H9 (cell line): ENCODE measurements around the gene ARID5A. TPM values are rescaled to one million over a fixed set of nuclear protein-coding genes. Genes with fewer than 3 reads are reported as not detected.

Source experiments
- DNase-seq: peaks from one replicate; pipeline ENCODE4 v3.0.0-alpha.2; 2017
- H2AFZ ChIP-seq: one replicate; pipeline ENCODE4 v1.6.1; 2013; ENCODE audit warnings: mild to moderate bottlenecking, low read length, control low read depth, moderate library complexity
- H2AK5ac ChIP-seq: 2 replicates; pipeline ENCODE4 v1.6.1; 2013; ENCODE audit warnings: low read length, control low read depth, mixed read lengths; ENCODE audit not compliant: insufficient read length
- H2BK120ac ChIP-seq: one replicate; pipeline ENCODE4 v1.6.1; 2013; ENCODE audit warnings: low read depth, mild to moderate bottlenecking, low read length, control low read depth, inconsistent platforms; ENCODE audit not compliant: poor library complexity, severe bottlenecking
- H2BK12ac ChIP-seq: 2 replicates; pipeline ENCODE4 v1.6.1; 2013; ENCODE audit warnings: low read length, control low read depth, mixed read lengths, low read depth; ENCODE audit not compliant: insufficient read length
- H2BK15ac ChIP-seq: 2 replicates; pipeline ENCODE4 v1.6.1; 2013; ENCODE audit warnings: low read depth, low read length, control low read depth
- H2BK20ac ChIP-seq: one replicate; pipeline ENCODE4 v1.6.1; 2013; ENCODE audit warnings: low read depth, mild to moderate bottlenecking, low read length, control low read depth, inconsistent platforms; ENCODE audit not compliant: poor library complexity, severe bottlenecking
- H2BK5ac ChIP-seq: 2 replicates; pipeline ENCODE4 v1.6.1; 2013; ENCODE audit warnings: low read length, control low read depth, mixed read lengths; ENCODE audit not compliant: insufficient read length
- H3K14ac ChIP-seq: 2 replicates; pipeline ENCODE4 v1.6.1; 2013; ENCODE audit warnings: low read length, control low read depth; ENCODE audit not compliant: insufficient read depth
- H3K18ac ChIP-seq: 2 replicates; pipeline ENCODE4 v1.6.1; 2013; ENCODE audit warnings: low read depth, mild to moderate bottlenecking, mixed read lengths, low read length, control low read depth; ENCODE audit not compliant: insufficient read length
- H3K23ac ChIP-seq: 2 replicates; pipeline ENCODE4 v1.6.1; 2013; ENCODE audit warnings: low read length, control low read depth, mixed read lengths, low read depth; ENCODE audit not compliant: insufficient read length
- H3K23me2 ChIP-seq: 2 replicates; pipeline ENCODE4 v1.6.1; 2013; ENCODE audit warnings: low read depth, mild to moderate bottlenecking, mixed read lengths, low read length, control low read depth; ENCODE audit not compliant: insufficient read length, poor library complexity, severe bottlenecking
- H3K27ac ChIP-seq: 2 replicates; pipeline ENCODE4 v1.5.1; 2013; ENCODE audit warnings: low read length, control low read depth, mixed read lengths, low read depth; ENCODE audit not compliant: insufficient read length
- H3K27me3 ChIP-seq: 2 replicates; pipeline ENCODE4 v1.6.1; 2013; ENCODE audit warnings: low read length, control low read depth, inconsistent platforms; ENCODE audit not compliant: insufficient read depth
- H3K4ac ChIP-seq: 2 replicates; pipeline ENCODE4 v1.6.1; 2013; ENCODE audit warnings: low read depth, mild to moderate bottlenecking, control low read depth, inconsistent platforms, low read length, moderate library complexity
- H3K4me1 ChIP-seq: 2 replicates; pipeline ENCODE4 v1.6.1; 2013; ENCODE audit warnings: low read length, control low read depth, inconsistent platforms; ENCODE audit not compliant: insufficient read depth
- H3K4me2 ChIP-seq: 2 replicates; pipeline ENCODE4 v1.6.1; 2013; ENCODE audit warnings: low read length, control low read depth, mixed read lengths; ENCODE audit not compliant: insufficient read length, insufficient read depth
- H3K56ac ChIP-seq: 2 replicates; pipeline ENCODE4 v1.6.1; 2013; ENCODE audit warnings: low read depth, mild to moderate bottlenecking, mixed read lengths, low read length, control low read depth; ENCODE audit not compliant: insufficient read length
- H3K79me1 ChIP-seq: 2 replicates; pipeline ENCODE4 v1.6.1; 2013; ENCODE audit warnings: low read depth, mild to moderate bottlenecking, moderate library complexity, low read length, control low read depth, inconsistent platforms; ENCODE audit not compliant: insufficient read depth, poor library complexity, severe bottlenecking
- H3K79me2 ChIP-seq: 2 replicates; pipeline ENCODE4 v1.6.1; 2013; ENCODE audit warnings: low read length, control low read depth, inconsistent platforms; ENCODE audit not compliant: insufficient read depth
- H3K9ac ChIP-seq: 2 replicates; pipeline ENCODE4 v1.6.1; 2013; ENCODE audit warnings: low read length, control low read depth, mixed read lengths; ENCODE audit not compliant: insufficient read length; ENCODE audit errors: extremely low read depth
- H3K9me3 ChIP-seq: one replicate; pipeline ENCODE4 v1.6.1; 2013; ENCODE audit warnings: low read depth, low read length, inconsistent platforms; ENCODE audit not compliant: control insufficient read depth
- H3T11ph ChIP-seq: one replicate; pipeline ENCODE4 v1.6.1; 2013; ENCODE audit warnings: mild to moderate bottlenecking, low read length, control low read depth, inconsistent platforms
- H4K20me1 ChIP-seq: one replicate; pipeline ENCODE4 v1.6.1; 2013; ENCODE audit not compliant: control insufficient read depth, insufficient read length, insufficient read depth
- H4K5ac ChIP-seq: 2 replicates; pipeline ENCODE4 v1.6.1; 2013; ENCODE audit warnings: low read depth, mild to moderate bottlenecking, mixed read lengths, low read length, control low read depth; ENCODE audit not compliant: insufficient read length
- H4K8ac ChIP-seq: replicated peaks from 2 replicates; pipeline ENCODE4 v1.6.1; 2013; ENCODE audit warnings: low read length, control low read depth, mixed read lengths, low read depth; ENCODE audit not compliant: insufficient read length
- H4K91ac ChIP-seq: 2 replicates; pipeline ENCODE4 v1.6.1; 2013; ENCODE audit warnings: low read depth, mild to moderate bottlenecking, moderate library complexity, mixed read lengths, low read length, control low read depth; ENCODE audit not compliant: insufficient read length
- H3K27ac Mint-ChIP-seq, 3 experiments: 2 replicates in 2 of 3; 3 replicates in 1 of 3; pipeline ENCODE4 v1.8.0; 2020 to 2021; ENCODE audit warnings: mixed read lengths in 3 of 3, mild to moderate bottlenecking in 1 of 3, moderate library complexity in 1 of 3
- H3K27me3 Mint-ChIP-seq: 2 replicates; pipeline ENCODE4 v1.8.0; 2021; ENCODE audit warnings: low read depth, mild to moderate bottlenecking, moderate library complexity, mixed read lengths
- H3K36me3 Mint-ChIP-seq, 3 experiments: 2 replicates in 2 of 3; 3 replicates in 1 of 3; pipeline ENCODE4 v1.8.0; 2020 to 2021; ENCODE audit warnings: low read depth in 3 of 3, mixed read lengths in 3 of 3; ENCODE audit not compliant: insufficient read depth in 1 of 3
- H3K4me1 Mint-ChIP-seq, 2 experiments: 2 replicates each; pipeline ENCODE4 v1.8.0; 2020; ENCODE audit warnings: mixed read lengths in 2 of 2
- H3K4me3 Mint-ChIP-seq, 2 experiments: 2 replicates in 1 of 2; 3 replicates in 1 of 2; pipeline ENCODE4 v1.8.0; 2020 to 2021; ENCODE audit warnings: mild to moderate bottlenecking in 2 of 2, mixed read lengths in 2 of 2, moderate library complexity in 1 of 2
- H3K9me3 Mint-ChIP-seq, 2 experiments: 2 replicates in 1 of 2; 3 replicates in 1 of 2; pipeline ENCODE4 v1.8.0; 2020; ENCODE audit warnings: mild to moderate bottlenecking in 2 of 2, mixed read lengths in 2 of 2, moderate library complexity in 1 of 2
- WGBS: extraction: QIAGEN DNeasy Blood & Tissue Kit; methylation state at CpG from one replicate; pipeline ENCODE4 v1.1.7; 2013; ENCODE audit warnings: missing lambda C conversion rate, low lambda C conversion rate, mixed read lengths; ENCODE audit not compliant: insufficient read length; ENCODE audit errors: extremely low coverage; 5-methylcytosine and 5-hydroxymethylcytosine counted together
- total RNA-seq: library from RNA; stranded (reverse); gene quantifications from 2 replicates; pipeline ENCODE4 v1.2.1, GENCODE V29; 2021
- TF ChIP-seq, protein P1 (sequence below): fragments of 200-600 bp; sonication (generic); conservative IDR thresholded peaks from 3 replicates; pipeline ENCODE4 v1.8.0; 2021; ENCODE audit warnings: antibody characterized with exemption, mild to moderate bottlenecking

Gene ARID5A
- total RNA-seq, 1 experiment from 2014 or later = 4.5 TPM

DNA sequence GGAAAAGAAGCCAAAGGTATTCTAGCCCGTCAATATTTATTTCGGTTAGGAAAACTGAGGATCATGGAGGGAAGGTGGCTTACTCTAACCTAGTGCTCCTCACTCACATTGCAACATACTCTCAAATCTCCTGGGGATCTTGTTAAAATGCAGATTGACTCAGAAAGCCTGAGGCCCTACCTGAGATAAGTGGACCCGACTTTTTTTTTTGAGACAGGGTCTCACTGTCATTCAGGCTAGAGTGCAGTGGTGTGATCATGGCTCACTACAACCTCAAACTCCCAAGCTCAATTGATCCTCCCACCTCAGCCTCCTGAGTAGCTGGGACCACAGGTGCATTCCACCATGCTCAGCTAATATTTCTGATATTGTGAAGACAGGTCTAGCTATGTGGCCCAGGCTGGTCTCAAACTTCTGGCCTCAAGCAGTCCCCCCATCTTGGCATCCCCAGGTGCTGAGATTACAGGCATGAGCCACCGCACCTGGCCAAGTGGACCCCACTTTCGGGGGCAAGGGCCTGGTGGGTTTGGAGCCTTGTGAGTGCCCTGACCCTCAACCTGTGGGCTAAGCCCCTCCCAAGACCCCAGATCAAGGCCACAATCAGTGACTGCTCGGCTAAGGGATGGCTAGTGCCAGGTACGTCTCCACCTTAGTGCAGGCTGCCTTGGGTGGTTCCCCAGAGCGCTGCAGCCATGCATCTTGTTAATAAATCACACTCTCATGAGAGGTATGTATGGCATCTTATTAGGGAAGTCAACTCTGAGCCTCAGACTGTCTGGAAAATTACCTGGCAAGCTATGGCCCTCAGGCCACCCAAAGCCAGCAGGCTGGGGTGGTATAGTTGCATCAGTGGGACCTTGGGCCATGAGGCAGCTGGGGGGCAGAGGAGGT lies 30.3 kb upstream of the ARID5A start:
- peaks cover 21 to 30% of the 10 kb centered on the region in 2 experiments for H3K4me1 Mint-ChIP-seq
- H3K4me1 ChIP-seq = no peaks in the 10 kb centered on the region
- no peak overlapping the region for H2BK5ac ChIP-seq
- H2BK12ac ChIP-seq = no peak overlapping the region
- no peak overlapping the region for H2BK20ac ChIP-seq
- H3T11ph ChIP-seq = no peak overlapping the region
- H3K14ac ChIP-seq = no peak overlapping the region
- H3K79me2 ChIP-seq = no peaks in the 10 kb centered on the region
- H3K4me2 ChIP-seq = no peak overlapping the region
- no peaks in the 10 kb centered on the region for H3K79me1 ChIP-seq
- H4K91ac ChIP-seq = no peak overlapping the region
- H3K56ac ChIP-seq = no peak overlapping the region
- no CpG with 5 or more reads among the region's 8 CpGs for WGBS
- DNase-seq = no peak
- no peak overlapping the region for H2AK5ac ChIP-seq
- H3K27me3 Mint-ChIP-seq = peaks cover 34% of the 10 kb centered on the region
- H3K27ac ChIP-seq = no peak overlapping the region
- H3K9me3 ChIP-seq = no peaks in the 10 kb centered on the region
- no peak overlapping the region for H4K8ac ChIP-seq
- H4K20me1 ChIP-seq = no peaks in the 10 kb centered on the region
- no peak overlapping the region for H3K23ac ChIP-seq
- H3K4me3 Mint-ChIP-seq = no peak overlapping the region
- no peak overlapping the region for H3K27ac Mint-ChIP-seq
- H3K4ac ChIP-seq = no peak overlapping the region
- no peak overlapping the region for H2BK120ac ChIP-seq
- no peaks in the 10 kb centered on the region for H3K23me2 ChIP-seq
- H4K5ac ChIP-seq = no peak overlapping the region
- H3K9ac ChIP-seq = no peak overlapping the region
- no peaks in the 10 kb centered on the region; a peak in 1 of 7 replicates for H3K36me3 Mint-ChIP-seq
- H2BK15ac ChIP-seq = no peak overlapping the region
- no peaks in the 10 kb centered on the region; the same call in 1 of the 2 replicates for H3K27me3 ChIP-seq
- H3K18ac ChIP-seq = no peak overlapping the region
- H2AFZ ChIP-seq = no peak overlapping the region
- TF ChIP-seq, protein P1, sequence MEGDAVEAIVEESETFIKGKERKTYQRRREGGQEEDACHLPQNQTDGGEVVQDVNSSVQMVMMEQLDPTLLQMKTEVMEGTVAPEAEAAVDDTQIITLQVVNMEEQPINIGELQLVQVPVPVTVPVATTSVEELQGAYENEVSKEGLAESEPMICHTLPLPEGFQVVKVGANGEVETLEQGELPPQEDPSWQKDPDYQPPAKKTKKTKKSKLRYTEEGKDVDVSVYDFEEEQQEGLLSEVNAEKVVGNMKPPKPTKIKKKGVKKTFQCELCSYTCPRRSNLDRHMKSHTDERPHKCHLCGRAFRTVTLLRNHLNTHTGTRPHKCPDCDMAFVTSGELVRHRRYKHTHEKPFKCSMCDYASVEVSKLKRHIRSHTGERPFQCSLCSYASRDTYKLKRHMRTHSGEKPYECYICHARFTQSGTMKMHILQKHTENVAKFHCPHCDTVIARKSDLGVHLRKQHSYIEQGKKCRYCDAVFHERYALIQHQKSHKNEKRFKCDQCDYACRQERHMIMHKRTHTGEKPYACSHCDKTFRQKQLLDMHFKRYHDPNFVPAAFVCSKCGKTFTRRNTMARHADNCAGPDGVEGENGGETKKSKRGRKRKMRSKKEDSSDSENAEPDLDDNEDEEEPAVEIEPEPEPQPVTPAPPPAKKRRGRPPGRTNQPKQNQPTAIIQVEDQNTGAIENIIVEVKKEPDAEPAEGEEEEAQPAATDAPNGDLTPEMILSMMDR = no peak
- H3K9me3 Mint-ChIP-seq = no peaks in the 10 kb centered on the region; a peak in 1 of 5 replicates
